Common myeloid progenitor, CD34-positive (primary cell): ENCODE data around the gene OSBPL3.

Experiments
- CTCF ChIA-PET: fragments of 350-600 bp; sonication (Branson Sonifier 250); formaldehyde crosslinking; loops from one replicate; lab custom pipeline; 2021; ENCODE audit warnings: antibody characterized with exemption; lab: Charles Lee
- POLR2A ChIA-PET: fragments of 350-600 bp; sonication (Branson Sonifier 250); formaldehyde crosslinking; loops from one replicate; lab custom pipeline; 2021; ENCODE audit warnings: antibody characterized with exemption; lab: Charles Lee
- DNase-seq, 3 donors: peaks; one replicate each; pipeline versions ENCODE4 v3.0.0 to v3.0.0-alpha.2; 2013
- H3K27ac ChIP-seq, 2 experiments: 1 replicate in 1 of 2; 2 replicates in 1 of 2; pipeline ENCODE4 v1.7.0; 2013; ENCODE audit warnings: inconsistent platforms in 2 of 2, low read length in 2 of 2, mild to moderate bottlenecking in 2 of 2, low read depth in 1 of 2, moderate library complexity in 1 of 2; ENCODE audit not compliant: severe bottlenecking in 2 of 2, insufficient read depth in 1 of 2, poor library complexity in 1 of 2
- H3K27me3 ChIP-seq, 5 experiments: replicated peaks in 2 of 5; 1 replicate in 3 of 5; 2 replicates in 2 of 5; pipeline versions ENCODE4 v1.6.1 to v1.7.0; 2013; ENCODE audit warnings: low read length in 4 of 5, mild to moderate bottlenecking in 2 of 5, moderate library complexity in 2 of 5, inconsistent platforms in 1 of 5; ENCODE audit not compliant: insufficient read depth in 5 of 5, control insufficient read depth in 4 of 5
- H3K36me3 ChIP-seq, 4 experiments: 1 replicate in 2 of 4; 2 replicates in 2 of 4; pipeline versions ENCODE4 v1.6.1 to v1.7.0; 2013; ENCODE audit warnings: low read length in 3 of 4, control low read depth in 1 of 4, mild to moderate bottlenecking in 1 of 4; ENCODE audit not compliant: control insufficient read depth in 4 of 4, insufficient read depth in 4 of 4
- H3K4me1 ChIP-seq, 4 experiments: 1 replicate in 3 of 4; 2 replicates in 1 of 4; pipeline versions ENCODE4 v1.6.1 to v1.7.1; 2013; ENCODE audit warnings: low read length in 3 of 4, mild to moderate bottlenecking in 3 of 4, control low read depth in 1 of 4, inconsistent platforms in 1 of 4, moderate library complexity in 1 of 4; ENCODE audit not compliant: control insufficient read depth in 4 of 4, insufficient read depth in 4 of 4; ENCODE audit errors: control extremely low read depth in 1 of 4
- H3K4me3 ChIP-seq, 7 experiments: 1 replicate in 4 of 7; 2 replicates in 3 of 7; pipeline versions ENCODE4 v1.5.1 to v1.7.0; 2013; ENCODE audit warnings: mild to moderate bottlenecking in 7 of 7, low read length in 6 of 7, moderate library complexity in 6 of 7, inconsistent platforms in 2 of 7, low read depth in 2 of 7, control low read depth in 1 of 7; ENCODE audit not compliant: insufficient read depth in 4 of 7, control insufficient read depth in 1 of 7; ENCODE audit errors: extremely low read depth in 1 of 7
- H3K9me3 ChIP-seq, 5 experiments: 1 replicate in 4 of 5; 2 replicates in 1 of 5; pipeline versions ENCODE4 v1.6.1 to v1.7.1; 2013; ENCODE audit warnings: low read length in 4 of 5, mild to moderate bottlenecking in 2 of 5, inconsistent platforms in 1 of 5, low read depth in 1 of 5, moderate library complexity in 1 of 5; ENCODE audit not compliant: control insufficient read depth in 4 of 5, insufficient read depth in 2 of 5; ENCODE audit errors: control extremely low read depth in 1 of 5
- WGBS: methylation state at CpG from one replicate; pipeline ENCODE4 v1.1.5; 2013; ENCODE audit not compliant: insufficient coverage; 5-methylcytosine and 5-hydroxymethylcytosine counted together

Gene OSBPL3

DNA sequence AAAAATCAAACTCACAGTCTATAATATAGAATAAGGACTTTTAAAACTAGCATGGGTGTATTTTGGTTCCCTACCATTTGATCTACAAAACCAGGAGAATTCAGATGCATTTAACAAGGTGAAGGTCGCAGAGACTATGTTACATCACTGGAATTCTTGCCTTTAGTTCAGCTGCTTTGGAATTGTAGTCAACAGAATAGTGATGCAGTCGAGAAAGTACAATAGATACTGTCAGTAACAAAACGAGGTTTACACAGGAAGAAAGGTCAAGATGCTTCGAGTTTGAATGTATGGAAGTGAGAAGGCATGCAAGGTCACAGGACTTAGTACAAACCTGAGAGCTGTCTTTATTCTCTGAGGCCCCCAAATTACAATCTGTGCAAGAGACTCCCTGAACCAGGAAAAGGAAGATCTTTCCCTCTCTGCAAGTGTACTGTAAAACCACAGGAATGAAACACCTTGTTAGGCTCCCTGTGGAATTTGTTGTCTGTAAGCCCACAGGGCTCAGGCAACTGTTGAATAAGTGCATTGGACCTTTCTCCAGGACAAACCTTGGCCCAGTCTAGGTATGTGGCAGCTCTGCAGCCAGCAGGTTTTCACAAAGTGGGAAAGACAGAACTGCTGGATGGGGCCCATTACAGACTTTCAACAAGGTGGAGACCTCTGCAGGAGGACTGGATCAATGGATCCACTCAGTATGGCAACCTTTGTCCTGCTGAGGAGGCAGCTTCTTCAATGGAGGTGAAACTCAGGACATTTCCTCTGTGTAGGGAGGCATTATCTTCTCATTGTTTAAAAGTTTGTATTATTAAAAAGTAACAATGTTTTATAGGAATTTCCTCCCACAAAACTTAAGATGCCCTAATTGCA is 121.6 kb downstream of the OSBPL3 start:
- ChIA-PET POLR2A (no interaction called here), CTCF (interaction anchor here (1.4 to 1.7 kb wide), 3 partner anchors 16 to 37 kb away, joined by 3 to 6 read pairs (median 4); no protein-coding TSS in a partner anchor)
- 72% methylated on average over 4 of the region's 4 CpGs for WGBS
- no peak for DNase-seq
- no peaks in the 10 kb centered on the region for H3K27me3 ChIP-seq
- no peaks in the 10 kb centered on the region for H3K4me1 ChIP-seq
- peaks cover 9 to 36% (median 25%) of the 10 kb centered on the region in 4 experiments for H3K36me3 ChIP-seq
- no peak overlapping the region for H3K27ac ChIP-seq
- no peak overlapping the region for H3K4me3 ChIP-seq
- no peaks in the 10 kb centered on the region for H3K9me3 ChIP-seq

- Histone ChIP-seq H3K4me1 (no peaks in the 10 kb centered on the region), H3K27ac (no peak overlapping the region), H3K4me3 (no peak overlapping the region), H3K27me3 (no peaks in the 10 kb centered on the region), H3K36me3 (peaks cover 9 to 29% (median 18%) of the 10 kb centered on the region in 4 experiments), H3K9me3 (no peaks in the 10 kb centered on the region)
- no peak for DNase-seq
- CTCF ChIA-PET = interaction anchor here (1.4 to 1.6 kb wide), 3 partner anchors 15 to 34 kb away, joined by 3 to 4 read pairs (median 3); no protein-coding TSS in a partner anchor
- POLR2A ChIA-PET = no interaction called here
These were observed 122.4 kb downstream of the OSBPL3 start for GRCh38 chr7:24857623-24858022.

GRCh38 chr7:24854866-24855265 is 125.1 kb downstream of the OSBPL3 start:
- Histone ChIP-seq H3K27me3 (no peaks in the 10 kb centered on the region), H3K27ac (no peak overlapping the region), H3K9me3 (no peaks in the 10 kb centered on the region), H3K4me3 (no peak overlapping the region), H3K36me3 (peaks cover 7 to 35% (median 24%) of the 10 kb centered on the region in 4 experiments), H3K4me1 (no peaks in the 10 kb centered on the region)
- WGBS = 100% methylated on average over 1 of the region's 3 CpGs
- DNase-seq = no peak
- ChIA-PET POLR2A (no interaction called here), CTCF (interaction anchor here (1.1 to 1.2 kb wide), 2 partner anchors 18 to 23 kb away, joined by 5 read pairs; no protein-coding TSS in a partner anchor)

DNA sequence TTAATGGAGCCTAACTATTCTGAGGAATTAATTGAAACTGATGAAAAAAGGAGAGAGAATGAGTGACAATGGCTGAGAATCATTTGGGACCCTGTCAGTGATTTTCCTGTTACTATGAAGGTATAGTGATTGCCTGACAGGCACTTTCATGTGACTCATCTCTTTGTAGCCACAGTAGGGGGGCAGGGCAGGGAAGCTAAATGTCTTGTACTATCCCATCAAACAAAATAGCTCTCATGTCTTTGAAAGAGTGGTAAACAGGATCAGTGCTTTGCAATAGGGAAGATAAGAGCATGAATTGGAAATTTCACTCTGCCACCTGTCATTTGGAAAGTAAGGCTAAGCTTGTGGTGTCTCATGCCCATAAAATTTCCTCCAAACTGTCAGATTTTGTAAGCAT is 128.2 kb downstream of the OSBPL3 start:
- POLR2A ChIA-PET = no interaction called here
- Histone ChIP-seq H3K27me3 (no peaks in the 10 kb centered on the region), H3K9me3 (no peaks in the 10 kb centered on the region), H3K36me3 (peaks cover 4 to 41% (median 26%) of the 10 kb centered on the region in 4 experiments), H3K4me3 (no peak overlapping the region), H3K27ac (no peak overlapping the region), H3K4me1 (no peaks in the 10 kb centered on the region)
- no peak for DNase-seq
- CTCF ChIA-PET = interaction anchor here (0.7 kb wide), 1 partner anchor 156 kb away, joined by 3 read pairs; no protein-coding TSS in a partner anchor

GRCh38 chr7:24848878-24849277 is 131.1 kb downstream of the OSBPL3 start:
- 98% methylated on average over 16 of the region's 16 CpGs for WGBS

GRCh38 chr7:24847754-24848153 is 132.2 kb downstream of the OSBPL3 start:
- ChIA-PET POLR2A (no interaction called here), CTCF (no interaction called here)
- Histone ChIP-seq H3K27me3 (no peaks in the 10 kb centered on the region), H3K27ac (no peak overlapping the region), H3K36me3 (peaks cover 2 to 32% (median 21%) of the 10 kb centered on the region in 4 experiments), H3K4me3 (no peak overlapping the region), H3K4me1 (no peaks in the 10 kb centered on the region), H3K9me3 (no peaks in the 10 kb centered on the region)
- 100% methylated on average over 2 of the region's 6 CpGs for WGBS
- no peak for DNase-seq

More at GRCh38 chr7:24848878-24849277, 131.1 kb downstream of the OSBPL3 start:
- Histone ChIP-seq H3K4me3 (no peak overlapping the region), H3K4me1 (no peaks in the 10 kb centered on the region), H3K27ac (no peak overlapping the region), H3K36me3 (peaks cover 2 to 33% (median 19%) of the 10 kb centered on the region in 4 experiments), H3K9me3 (no peaks in the 10 kb centered on the region), H3K27me3 (no peaks in the 10 kb centered on the region)
- no peak for DNase-seq
- ChIA-PET POLR2A (no interaction called here), CTCF (no interaction called here)

- H3K4me3 ChIP-seq = no peak overlapping the region
- no peak for DNase-seq
- POLR2A ChIA-PET = no interaction called here
- peaks cover 0 to 11% (median 8%) of the 10 kb centered on the region in 4 experiments for H3K36me3 ChIP-seq
- WGBS = 100% methylated on average over 2 of the region's 5 CpGs
- CTCF ChIA-PET = no interaction called here
- no peaks in the 10 kb centered on the region for H3K27me3 ChIP-seq
- no peak overlapping the region for H3K27ac ChIP-seq
- no peaks in the 10 kb centered on the region for H3K9me3 ChIP-seq
- no peaks in the 10 kb centered on the region for H3K4me1 ChIP-seq
These were observed 136.1 kb downstream of the OSBPL3 start for GRCh38 chr7:24843821-24844434.
